Gastroesophageal sphincter (tissue), 4 donors: ENCODE results near the gene DEGS1. TPM values are rescaled to one million over a fixed set of nuclear protein-coding genes. Genes with fewer than 3 reads are reported as not detected.
A peak's percentile ranks its signal among the peaks of the same experiment; 100 is the strongest.

Source experiments
- ATAC-seq: fragments of 150-250 bp; one replicate; pipeline ENCODE4 v1.9.1; 2016; ENCODE audit warnings: mild to moderate bottlenecking, moderate library complexity
- H3K27ac ChIP-seq, 4 donors: fragments of 200-600 bp; sonication (generic) in 3 of 4; 1 replicate in 3 of 4; 2 replicates in 1 of 4; pipeline ENCODE4 v1.5.1; 2016 to 2019
- H3K27me3 ChIP-seq: fragments of 200-600 bp; sonication (generic); one replicate; pipeline ENCODE4 v1.5.1; 2019
- H3K36me3 ChIP-seq, 2 donors: fragments of 200-600 bp; sonication (generic); one replicate each; pipeline ENCODE4 v1.5.1; 2019; ENCODE audit warnings: control low read depth in 1 of 2
- H3K4me1 ChIP-seq, 3 donors: fragments of 200-600 bp; sonication (generic); 1 replicate in 2 of 3; 2 replicates in 1 of 3; pipeline ENCODE4 v1.5.1; 2016 to 2019; ENCODE audit warnings: control low read depth in 2 of 3
- H3K4me3 ChIP-seq, 2 donors: fragments of 200-600 bp; sonication (generic); one replicate each; pipeline ENCODE4 v1.5.1; 2019; ENCODE audit warnings: mild to moderate bottlenecking in 1 of 2, moderate library complexity in 1 of 2
- H3K9me3 ChIP-seq, 3 donors: fragments of 200-600 bp; sonication (generic); one replicate each; pipeline ENCODE4 v1.5.1; 2017 to 2019; ENCODE audit warnings: control low read depth in 2 of 3
- CTCF ChIP-seq, 4 experiments: fragments of 200-600 bp in 2 of 4; fragments of 450-650 bp in 2 of 4; sonication (generic) in 1 of 4; IDR thresholded peaks; one replicate each; pipeline ENCODE4 v1.5.1; 2017 to 2019; ENCODE audit warnings: antibody characterized with exemption in 4 of 4, mild to moderate bottlenecking in 2 of 4, moderate library complexity in 2 of 4
- EP300 ChIP-seq: sonication (generic); formaldehyde crosslinking; IDR thresholded peaks from one replicate; pipeline ENCODE4 v1.6.1; 2017; ENCODE audit warnings: antibody characterized with exemption, mild to moderate bottlenecking
- POLR2A ChIP-seq, 2 donors: fragments of 450-650 bp; IDR thresholded peaks; one replicate each; pipeline ENCODE4 v1.6.1; 2017; ENCODE audit warnings: antibody characterized with exemption in 2 of 2, mild to moderate bottlenecking in 2 of 2, moderate library complexity in 1 of 2
- POLR2AphosphoS5 ChIP-seq: sonication (generic); formaldehyde crosslinking; IDR thresholded peaks from one replicate; pipeline ENCODE4 v1.6.1; 2017; ENCODE audit warnings: antibody characterized with exemption
- WGBS, 2 donors: methylation state at CpG; one replicate each; pipeline ENCODE4 v1.1.5; 2018; ENCODE audit warnings: low coverage in 1 of 2; 5-methylcytosine and 5-hydroxymethylcytosine counted together
- total RNA-seq, 4 donors: library from RNA; depleted of rRNA; stranded (reverse); fragments of >200 nt; gene quantifications; one replicate each; pipeline ENCODE4 v1.1.0, GENCODE V29; 2016

DEGS1 gene
- total RNA-seq, 4 donors from 2014 or later = 118 to 150 (median 138) TPM

DNA sequence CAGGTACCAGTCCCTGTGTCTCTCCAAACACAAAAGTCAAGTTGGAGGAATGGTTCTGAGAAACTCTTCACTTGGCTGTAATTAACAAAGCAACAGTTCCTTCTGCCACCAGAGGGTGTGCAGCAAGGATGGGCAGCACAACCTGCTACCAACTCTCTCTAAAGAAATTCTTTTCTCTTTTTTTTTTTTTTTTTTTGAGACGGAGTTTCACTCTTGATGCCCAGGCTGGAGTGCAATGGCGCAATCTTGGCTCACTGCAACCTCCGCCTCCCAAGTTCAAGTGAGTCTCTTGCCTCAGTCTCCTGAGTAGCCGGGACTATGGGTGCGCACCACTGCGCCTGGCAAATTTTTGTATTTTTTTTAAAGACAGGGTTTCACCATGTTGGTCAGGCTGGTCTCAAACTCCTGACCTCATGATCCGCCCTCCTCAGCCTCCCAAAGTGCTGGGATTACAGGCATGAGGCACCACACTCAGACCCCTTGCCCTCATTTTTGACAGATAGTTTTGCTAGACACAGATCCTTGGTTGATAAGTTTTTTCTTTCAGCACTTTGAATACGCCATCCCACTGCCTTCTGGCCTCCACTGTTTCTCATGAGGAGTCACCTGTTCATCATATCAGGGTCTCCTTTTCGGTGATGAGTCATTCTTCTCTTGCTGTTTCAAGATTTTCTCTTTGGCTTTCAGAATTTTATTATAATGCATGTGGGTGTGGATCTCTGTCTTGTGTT, 12.1 kb upstream of the DEGS1 start:
- no peaks in the 10 kb centered on the region for H3K9me3 ChIP-seq
- 79 to 100% methylated on average over 2 to 7 of the region's 9 CpGs for WGBS, 2 donors
- H3K27ac ChIP-seq = no peak overlapping the region
- TF ChIP-seq EP300 (no peak), CTCF (IDR thresholded peaks at IDR 0.05) (peak in 3 of 4 experiments; percentile 46 to 55 (median 55)), POLR2AphosphoS5 (no peak)
- peak; percentile 52 for ATAC-seq
- H3K4me3 ChIP-seq = no peak overlapping the region
- no peaks in the 10 kb centered on the region for H3K36me3 ChIP-seq
- H3K4me1 ChIP-seq = peaks cover 0 to 23% (median 0%) of the 10 kb centered on the region in 3 donors
- H3K27me3 ChIP-seq = no peaks in the 10 kb centered on the region

DNA sequence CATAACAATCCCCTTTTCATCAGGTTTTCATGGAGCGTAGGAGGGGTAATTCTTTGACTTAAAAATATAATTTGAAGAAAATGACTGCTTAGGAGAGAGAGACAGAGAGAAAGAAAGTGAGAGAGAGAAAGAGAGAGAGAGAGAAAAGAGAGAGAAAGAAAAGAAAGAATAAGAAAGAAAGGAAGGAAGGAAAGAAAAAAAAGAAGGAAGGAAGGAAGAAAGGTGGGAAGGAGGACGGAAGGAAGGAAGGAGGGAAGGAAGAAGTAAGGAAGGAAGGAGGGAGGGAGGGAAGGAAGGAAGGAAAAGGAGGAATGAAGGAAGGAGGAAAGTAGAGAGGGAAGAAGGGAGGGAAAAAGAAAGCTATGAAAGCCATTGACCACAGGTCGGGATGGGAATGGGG, 10.8 kb upstream of the DEGS1 start:
- no peak overlapping the region for H3K4me3 ChIP-seq
- ATAC-seq = no peak
- no peak overlapping the region for H3K27ac ChIP-seq
- TF ChIP-seq CTCF (IDR thresholded peaks at IDR 0.05) (no peak), POLR2A (IDR thresholded peaks at IDR 0.05) (no peak), POLR2AphosphoS5 (no peak), EP300 (no peak)
- H3K27me3 ChIP-seq = no peaks in the 10 kb centered on the region
- no peaks in the 10 kb centered on the region for H3K36me3 ChIP-seq
- WGBS, 2 donors = 75 to 81% methylated on average over 3 of the region's 3 CpGs
- no peaks in the 10 kb centered on the region for H3K9me3 ChIP-seq
- peaks cover 0 to 27% (median 0%) of the 10 kb centered on the region in 3 donors for H3K4me1 ChIP-seq

DNA sequence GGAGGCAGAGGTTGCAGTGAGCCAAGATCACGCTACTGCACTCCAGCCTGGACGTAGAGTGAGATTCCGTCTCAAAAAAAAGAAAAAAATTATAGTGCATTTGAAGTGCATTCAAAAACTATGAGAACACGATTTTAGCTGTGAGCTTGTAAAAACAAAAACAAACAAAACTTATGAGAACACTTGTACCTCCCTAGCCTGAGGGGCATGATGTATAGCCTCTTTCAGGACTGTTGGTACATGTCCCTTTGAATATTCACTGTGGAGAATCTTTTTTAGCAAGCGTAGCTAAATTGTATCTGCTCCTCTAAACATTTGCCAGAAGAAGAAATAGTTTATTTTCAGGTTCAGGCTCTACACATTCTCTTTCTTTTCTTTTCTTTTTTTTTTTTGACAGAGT, 9.5 kb upstream of the DEGS1 start:
- ATAC-seq = no peak
- Histone ChIP-seq H3K9me3 (no peaks in the 10 kb centered on the region), H3K27ac (no peak overlapping the region), H3K4me1 (peaks cover 0 to 23% (median 0%) of the 10 kb centered on the region in 3 donors), H3K36me3 (no peaks in the 10 kb centered on the region), H3K27me3 (no peaks in the 10 kb centered on the region), H3K4me3 (no peak overlapping the region)
- WGBS, 2 donors = 67 to 84% methylated on average over 2 to 5 of the region's 5 CpGs
- TF ChIP-seq POLR2A (IDR thresholded peaks at IDR 0.05) (no peak), EP300 (no peak), CTCF (IDR thresholded peaks at IDR 0.05) (no peak), POLR2AphosphoS5 (no peak)

- ATAC-seq = peak; percentile 77
- 7% methylated on average over 12 of the region's 21 CpGs; no CpG with 5 or more reads in 1 of the 2 donors for WGBS, 2 donors
- Histone ChIP-seq H3K36me3 (no peaks in the 10 kb centered on the region), H3K4me1 (peaks cover 0 to 12% (median 0%) of the 10 kb centered on the region in 3 donors), H3K27me3 (no peaks in the 10 kb centered on the region), H3K9me3 (no peaks in the 10 kb centered on the region), H3K27ac (no peak overlapping the region), H3K4me3 (peak overlapping the region in 1 of 2 donors; percentile 23)
- TF ChIP-seq CTCF (IDR thresholded peaks at IDR 0.05) = peak in 1 of 4 experiments; percentile 17
- TF ChIP-seq EP300 = no peak
- TF ChIP-seq POLR2AphosphoS5 = no peak
- no peak for TF ChIP-seq POLR2A (IDR thresholded peaks at IDR 0.05)
Observed at GRCh38 chr1:224175617-224176016, 7.4 kb upstream of the DEGS1 start.

- no peak overlapping the region for H3K4me3 ChIP-seq
- peaks cover 0 to 21% (median 3%) of the 10 kb centered on the region in 3 donors for H3K4me1 ChIP-seq
- H3K9me3 ChIP-seq = no peaks in the 10 kb centered on the region
- H3K27ac ChIP-seq = no peak overlapping the region
- H3K36me3 ChIP-seq = no peaks in the 10 kb centered on the region
- no peak for ATAC-seq
- WGBS, 2 donors = 79 to 94% methylated on average over 3 to 6 of the region's 9 CpGs
- TF ChIP-seq POLR2A (IDR thresholded peaks at IDR 0.05) = no peak
- no peak for TF ChIP-seq EP300
- no peak for TF ChIP-seq POLR2AphosphoS5
- TF ChIP-seq CTCF (IDR thresholded peaks at IDR 0.05) = no peak
- H3K27me3 ChIP-seq = no peaks in the 10 kb centered on the region
Observed at GRCh38 chr1:224177356-224177999, 5.6 kb upstream of the DEGS1 start.
